Gastroesophageal sphincter (tissue), 3 donors: ENCODE measurements around the gene DNAJC2.

Experiments
- CTCF ChIP-seq, 4 experiments: fragments of 200-600 bp in 2 of 4; fragments of 450-650 bp in 2 of 4; sonication (generic) in 1 of 4; IDR thresholded peaks; one replicate each; pipeline ENCODE4 v1.5.1; 2017 to 2019; ENCODE audit warnings: antibody characterized with exemption in 4 of 4, mild to moderate bottlenecking in 2 of 4, moderate library complexity in 2 of 4
- POLR2A ChIP-seq, 2 donors: fragments of 450-650 bp; IDR thresholded peaks; one replicate each; pipeline ENCODE4 v1.6.1; 2017; ENCODE audit warnings: antibody characterized with exemption in 2 of 2, mild to moderate bottlenecking in 2 of 2, moderate library complexity in 1 of 2

- TF ChIP-seq CTCF (IDR thresholded peaks at IDR 0.05) (no peak), POLR2A (IDR thresholded peaks at IDR 0.05) (no peak)
Measured at GRCh38 chr7:103379270-103379975, 34.9 kb upstream of the DNAJC2 start.
